Neuronal stem cell (in vitro differentiated cells): ENCODE results near the gene SESTD1.
A peak's percentile ranks its signal among the peaks of the same experiment; 100 is the strongest.
"Not testable (repeated sequence)": the region's sequence is repeated elsewhere in the genome, so short reads cannot be mapped to it uniquely, and the experiment has no call there.

ENCODE experiments used
- DNase-seq: peaks from one replicate; pipeline ENCODE4 v3.0.0-alpha.2; 2013; ENCODE audit warnings: low spot score
- H2AFZ ChIP-seq: one replicate; pipeline ENCODE4 v1.6.1; 2013; ENCODE audit warnings: mild to moderate bottlenecking, low read length, inconsistent platforms
- H2AK5ac ChIP-seq: 2 replicates; pipeline ENCODE4 v1.6.1; 2013; ENCODE audit warnings: low read depth, mild to moderate bottlenecking, inconsistent platforms, low read length, moderate library complexity, mixed read lengths
- H2BK120ac ChIP-seq: 2 replicates; pipeline ENCODE4 v1.6.1; 2013; ENCODE audit warnings: low read depth, mild to moderate bottlenecking, inconsistent platforms, low read length, moderate library complexity, mixed read lengths
- H2BK12ac ChIP-seq: one replicate; pipeline ENCODE4 v1.6.1; 2013; ENCODE audit warnings: low read length, inconsistent platforms
- H2BK15ac ChIP-seq: 2 replicates; pipeline ENCODE4 v1.6.1; 2013; ENCODE audit warnings: mild to moderate bottlenecking, low read length, inconsistent platforms, mixed read lengths
- H2BK5ac ChIP-seq: one replicate; pipeline ENCODE4 v1.6.1; 2013; ENCODE audit warnings: inconsistent platforms, mild to moderate bottlenecking, low read length, moderate library complexity
- H3K14ac ChIP-seq: one replicate; pipeline ENCODE4 v1.6.1; 2013; ENCODE audit warnings: low read length, inconsistent platforms
- H3K18ac ChIP-seq: 2 replicates; pipeline ENCODE4 v1.6.1; 2013; ENCODE audit warnings: low read length, inconsistent platforms
- H3K23ac ChIP-seq: 2 replicates; pipeline ENCODE4 v1.6.1; 2013; ENCODE audit warnings: low read depth, mild to moderate bottlenecking, mixed read lengths, low read length, inconsistent platforms; ENCODE audit not compliant: poor library complexity
- H3K27ac ChIP-seq: replicated peaks from 3 replicates; pipeline ENCODE4 v1.5.1; 2013; ENCODE audit warnings: low read length, inconsistent platforms
- H3K27me3 ChIP-seq, 3 experiments: 2 replicates each; pipeline ENCODE4 v1.6.1; 2013; ENCODE audit warnings: low read length in 3 of 3, mild to moderate bottlenecking in 2 of 3, inconsistent platforms in 1 of 3, low read depth in 1 of 3, mixed read lengths in 1 of 3, moderate library complexity in 1 of 3; ENCODE audit not compliant: control insufficient read depth in 3 of 3, insufficient read depth in 3 of 3
- H3K36me3 ChIP-seq, 2 donors: replicated peaks in 1 of 2; 2 replicates each; pipeline ENCODE4 v1.6.1; 2013; ENCODE audit warnings: low read length in 2 of 2; ENCODE audit not compliant: control insufficient read depth in 2 of 2, insufficient read depth in 2 of 2
- H3K4ac ChIP-seq: 2 replicates; pipeline ENCODE4 v1.6.1; 2013; ENCODE audit warnings: inconsistent platforms, mild to moderate bottlenecking, low read length, moderate library complexity
- H3K4me1 ChIP-seq, 2 donors: 1 replicate in 1 of 2; 2 replicates in 1 of 2; pipeline ENCODE4 v1.6.1; 2013; ENCODE audit warnings: low read length in 2 of 2, low read depth in 1 of 2; ENCODE audit not compliant: control insufficient read depth in 2 of 2, insufficient read depth in 1 of 2
- H3K4me2 ChIP-seq: one replicate; pipeline ENCODE4 v1.6.1; 2013; ENCODE audit warnings: mild to moderate bottlenecking, low read length, inconsistent platforms; ENCODE audit not compliant: insufficient read depth, poor library complexity, severe bottlenecking
- H3K4me3 ChIP-seq, 2 donors: 2 replicates each; pipeline ENCODE4 v1.5.1; 2013; ENCODE audit warnings: low read length in 2 of 2, mild to moderate bottlenecking in 2 of 2, inconsistent platforms in 1 of 2, moderate library complexity in 1 of 2
- H3K79me1 ChIP-seq: one replicate; pipeline ENCODE4 v1.6.1; 2013; ENCODE audit warnings: low read depth, mild to moderate bottlenecking, inconsistent platforms, low read length, moderate library complexity
- H3K9ac ChIP-seq: one replicate; pipeline ENCODE4 v1.6.1; 2013; ENCODE audit warnings: mild to moderate bottlenecking, low read depth, low read length, inconsistent platforms; ENCODE audit not compliant: poor library complexity
- H3K9me3 ChIP-seq, 2 donors: replicated peaks in 1 of 2; 2 replicates each; pipeline versions ENCODE3 to v1.6.1; 2013; ENCODE audit warnings: low read length in 2 of 2, mild to moderate bottlenecking in 2 of 2, inconsistent platforms in 1 of 2, low read depth in 1 of 2, mixed read lengths in 1 of 2, moderate library complexity in 1 of 2; ENCODE audit not compliant: control insufficient read depth in 2 of 2, insufficient read depth in 1 of 2
- H4K8ac ChIP-seq: one replicate; pipeline ENCODE4 v1.6.1; 2013; ENCODE audit warnings: low read depth, mild to moderate bottlenecking, inconsistent platforms, low read length, moderate library complexity
- H4K91ac ChIP-seq: one replicate; pipeline ENCODE4 v1.6.1; 2013; ENCODE audit warnings: low read length, low read depth, mild to moderate bottlenecking, inconsistent platforms; ENCODE audit not compliant: poor library complexity
- WGBS, 2 donors: extraction: QIAGEN DNeasy Blood & Tissue Kit; methylation state at CpG; one replicate each; pipeline ENCODE4 v1.1.7; 2013; ENCODE audit warnings: missing lambda C conversion rate in 2 of 2, mixed read lengths in 1 of 2; ENCODE audit not compliant: insufficient read length in 2 of 2, insufficient replicate concordance in 1 of 2; ENCODE audit errors: extremely low coverage in 2 of 2; 5-methylcytosine and 5-hydroxymethylcytosine counted together

SESTD1 gene

DNA sequence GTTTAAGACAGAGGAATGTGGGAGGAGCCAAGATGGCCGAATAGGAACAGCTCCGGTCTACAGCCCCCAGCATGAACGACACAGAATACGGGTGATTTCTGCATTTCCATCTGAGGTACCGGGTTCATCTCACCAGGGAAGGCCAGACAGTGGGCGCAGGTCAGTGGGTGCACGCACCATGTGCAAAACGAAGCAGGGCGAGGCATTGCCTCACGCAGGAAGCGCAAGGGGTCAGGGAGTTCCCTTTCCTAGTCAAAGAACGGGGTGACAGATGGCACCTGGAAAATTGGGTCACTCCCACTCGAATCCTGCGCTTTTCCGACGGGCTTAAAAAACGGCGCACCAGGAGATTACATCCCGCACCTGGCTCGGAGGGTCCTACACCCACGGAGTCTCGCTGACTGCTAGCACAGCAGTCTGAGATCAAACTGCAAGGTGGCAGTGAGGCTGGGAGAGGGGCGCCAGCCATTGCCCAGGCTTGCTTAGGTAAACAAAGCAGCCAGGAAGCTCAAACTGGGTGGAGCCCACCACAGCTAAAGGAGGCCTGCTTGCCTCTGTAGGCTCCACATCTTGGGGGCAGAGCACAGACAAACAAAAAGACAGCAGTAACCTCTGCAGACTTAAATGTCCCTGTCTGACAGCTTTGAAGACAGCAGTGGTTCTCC lies 68.6 kb downstream of the SESTD1 start:
- peak overlapping the region in 1 of 2 donors; percentile 62 for H3K4me3 ChIP-seq
- H3K79me1 ChIP-seq, H2BK5ac ChIP-seq, H3K27me3 ChIP-seq, H3K9me3 ChIP-seq, H2BK120ac ChIP-seq, H3K27ac ChIP-seq, H2BK12ac ChIP-seq, H3K18ac ChIP-seq, H3K4me1 ChIP-seq, H2BK15ac ChIP-seq, H4K91ac ChIP-seq, H3K9ac ChIP-seq, H3K4ac ChIP-seq, H3K4me2 ChIP-seq, H3K36me3 ChIP-seq, H4K8ac ChIP-seq, H2AFZ ChIP-seq, H3K14ac ChIP-seq, DNase-seq, H3K23ac ChIP-seq, H2AK5ac ChIP-seq: not testable (repeated sequence)
- no CpG with 5 or more reads among the region's 23 CpGs for WGBS, 2 donors

DNA sequence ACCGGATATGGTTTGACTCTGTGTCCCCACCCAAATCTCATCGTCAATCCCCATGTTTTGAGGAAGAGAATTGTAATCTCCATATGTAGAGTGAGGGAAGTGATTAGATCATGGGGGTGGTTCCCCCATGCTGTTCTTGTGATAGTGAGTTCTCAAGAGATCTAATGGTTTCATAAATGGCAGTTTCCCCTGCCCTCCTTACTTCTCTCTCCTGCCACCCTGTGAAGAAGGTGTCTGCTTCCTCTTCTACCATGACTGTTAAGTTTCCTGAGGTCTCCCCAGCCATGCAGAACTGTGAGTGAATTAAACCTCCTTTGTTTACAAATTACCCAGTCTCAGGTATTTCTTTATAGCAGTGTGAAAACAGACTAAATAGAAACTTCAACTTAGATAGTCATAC lies 69.5 kb downstream of the SESTD1 start:
- no peak overlapping the region for H3K27ac ChIP-seq
- H3K4ac ChIP-seq: no peak overlapping the region
- H3K14ac ChIP-seq: no peak overlapping the region
- no peak overlapping the region for H3K9ac ChIP-seq
- H2BK120ac ChIP-seq: no peak overlapping the region
- H3K27me3 ChIP-seq: no peaks in the 10 kb centered on the region
- peaks cover 3 to 6% of the 10 kb centered on the region in 2 donors for H3K36me3 ChIP-seq
- H3K79me1 ChIP-seq: peaks cover 5% of the 10 kb centered on the region
- H4K8ac ChIP-seq: no peak overlapping the region
- no peaks in the 10 kb centered on the region for H3K4me1 ChIP-seq
- no peak overlapping the region for H4K91ac ChIP-seq
- no peak overlapping the region for H2BK15ac ChIP-seq
- H3K18ac ChIP-seq: no peak overlapping the region
- no peak overlapping the region for H2AK5ac ChIP-seq
- H3K4me3 ChIP-seq: no peak overlapping the region
- H3K4me2 ChIP-seq: no peak overlapping the region
- no peak overlapping the region for H2BK5ac ChIP-seq
- no peak overlapping the region for H3K23ac ChIP-seq
- peaks cover 6 to 14% of the 10 kb centered on the region in 2 donors for H3K9me3 ChIP-seq
- H2AFZ ChIP-seq: no peak overlapping the region
- no peak for DNase-seq
- no peak overlapping the region for H2BK12ac ChIP-seq
- WGBS, 2 donors: no CpG with 5 or more reads among the region's 2 CpGs

DNA sequence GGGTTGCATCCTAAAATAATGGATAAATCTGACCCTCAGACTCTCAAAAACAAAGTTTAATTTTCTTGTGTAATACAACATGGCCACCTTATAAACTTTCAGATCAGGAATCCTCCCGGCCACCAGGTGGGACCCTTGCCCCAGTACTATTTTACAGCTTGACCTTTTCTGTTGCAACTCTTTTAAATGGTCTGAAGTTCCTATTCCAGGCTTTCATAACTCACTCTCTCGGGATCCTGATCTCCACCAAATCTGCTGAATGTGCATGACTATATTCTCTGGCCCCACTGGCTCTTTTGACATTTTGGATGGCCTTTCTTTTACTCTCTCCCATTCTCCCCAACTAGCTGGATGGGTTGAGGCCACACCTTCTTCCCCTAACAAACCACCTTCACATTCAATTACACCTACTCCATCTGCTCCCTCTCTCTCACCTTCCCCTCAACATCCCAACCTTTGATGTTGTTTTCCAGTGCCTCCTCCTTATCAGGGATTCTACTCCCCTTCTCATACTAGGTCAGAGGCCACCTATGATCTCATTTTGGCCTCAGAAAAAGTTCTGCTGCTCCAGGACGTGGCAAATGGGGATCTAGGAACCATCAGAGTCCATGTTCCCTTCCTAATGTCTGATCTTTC lies 70.8 kb downstream of the SESTD1 start:
- no peaks in the 10 kb centered on the region for H3K27me3 ChIP-seq
- H3K79me1 ChIP-seq: peaks cover 5% of the 10 kb centered on the region
- no CpG with 5 or more reads among the region's 3 CpGs for WGBS, 2 donors
- H3K4me2 ChIP-seq: no peak overlapping the region
- H4K91ac ChIP-seq: no peak overlapping the region
- H3K27ac ChIP-seq: no peak overlapping the region
- no peak overlapping the region for H2AK5ac ChIP-seq
- no peak overlapping the region for H2AFZ ChIP-seq
- no peak overlapping the region for H3K9ac ChIP-seq
- no peak overlapping the region for H2BK5ac ChIP-seq
- no peaks in the 10 kb centered on the region for H3K4me1 ChIP-seq
- peaks cover 3 to 6% of the 10 kb centered on the region in 2 donors for H3K36me3 ChIP-seq
- no peak overlapping the region for H2BK15ac ChIP-seq
- H2BK12ac ChIP-seq: no peak overlapping the region
- H3K18ac ChIP-seq: no peak overlapping the region
- DNase-seq: no peak
- no peak overlapping the region for H3K23ac ChIP-seq
- H3K9me3 ChIP-seq: peaks cover 6 to 26% of the 10 kb centered on the region in 2 donors
- no peak overlapping the region for H3K4me3 ChIP-seq
- no peak overlapping the region for H3K4ac ChIP-seq
- H2BK120ac ChIP-seq: no peak overlapping the region
- no peak overlapping the region for H4K8ac ChIP-seq
- no peak overlapping the region for H3K14ac ChIP-seq

DNA sequence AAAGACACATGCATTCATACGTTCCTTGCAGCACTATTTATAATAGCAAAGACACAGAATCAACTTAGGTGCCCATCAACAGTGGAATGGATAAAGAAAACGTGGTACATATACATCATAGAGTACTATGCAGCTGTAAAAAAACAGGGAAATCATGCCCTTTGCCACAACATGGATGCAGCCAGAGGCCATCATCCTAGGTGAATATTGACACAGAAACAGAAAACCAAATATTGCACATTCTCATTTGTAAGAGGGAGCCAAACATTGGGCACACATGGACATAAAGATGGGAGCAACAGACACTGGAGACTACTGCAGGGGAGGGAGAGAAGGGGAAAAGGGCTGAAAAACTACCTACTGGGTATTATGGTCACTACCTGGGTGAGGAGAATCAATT lies 73.5 kb downstream of the SESTD1 start:
- H2AFZ ChIP-seq: no peak overlapping the region
- H3K4me2 ChIP-seq: no peak overlapping the region
- H3K27ac ChIP-seq: no peak overlapping the region
- no peak overlapping the region for H3K14ac ChIP-seq
- H3K9ac ChIP-seq: no peak overlapping the region
- no peak overlapping the region for H3K23ac ChIP-seq
- H3K4me3 ChIP-seq: no peak overlapping the region
- H3K18ac ChIP-seq: no peak overlapping the region
- H2BK5ac ChIP-seq: no peak overlapping the region
- peaks cover 5% of the 10 kb centered on the region for H3K79me1 ChIP-seq
- H3K4ac ChIP-seq: no peak overlapping the region
- DNase-seq: no peak
- no peak overlapping the region for H4K91ac ChIP-seq
- no peaks in the 10 kb centered on the region for H3K27me3 ChIP-seq
- no CpG with 5 or more reads among the region's 2 CpGs for WGBS, 2 donors
- H3K36me3 ChIP-seq: peaks cover 3 to 14% of the 10 kb centered on the region in 2 donors
- H2BK12ac ChIP-seq: no peak overlapping the region
- H3K9me3 ChIP-seq: peaks cover 8 to 39% of the 10 kb centered on the region in 2 donors
- H2BK120ac ChIP-seq: no peak overlapping the region
- H2AK5ac ChIP-seq: no peak overlapping the region
- no peak overlapping the region for H4K8ac ChIP-seq
- H2BK15ac ChIP-seq: no peak overlapping the region
- H3K4me1 ChIP-seq: no peaks in the 10 kb centered on the region
